ENCODE measurements around the gene RAB14.

DNA sequence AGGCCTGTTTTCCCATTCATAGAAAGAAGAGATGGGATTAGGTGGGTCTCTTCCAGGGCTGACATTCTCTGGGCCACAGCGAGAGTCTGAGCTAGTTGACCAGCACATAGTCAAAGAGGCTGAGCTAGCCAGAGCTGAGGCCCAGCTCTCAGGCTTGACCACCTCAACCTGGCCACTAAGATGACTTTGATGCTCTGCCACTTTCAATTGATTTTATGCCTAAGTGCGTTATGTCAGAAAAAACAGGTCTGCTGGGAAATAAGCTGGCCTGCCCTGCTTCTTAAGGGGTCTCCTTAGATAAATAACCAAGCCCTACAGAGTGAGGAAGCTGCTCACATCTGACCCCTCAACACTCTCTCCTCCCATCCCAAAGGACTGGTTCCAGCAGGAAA is 20.0 kb upstream of the RAB14 start:
- TF ChIP-seq CTCF (IDR thresholded peaks at IDR 0.05), result no peak
- no peak for TF ChIP-seq FOXJ3 (CRISPR knock-in tag; IDR thresholded peaks at IDR 0.05; ENCODE audit: borderline replicate concordance)
- TF ChIP-seq STAT6 (CRISPR knock-in tag; conservative IDR thresholded peaks at IDR 0.05; ENCODE audit: low read depth), result no peak
- no peak for TF ChIP-seq FOXP1 (CRISPR knock-in tag; IDR thresholded peaks at IDR 0.05; ENCODE audit: borderline replicate concordance)
